Measurements from ENCODE around the gene SMAD6. TPM values are rescaled to one million over a fixed set of nuclear protein-coding genes. Genes with fewer than 3 reads are reported as not detected.

SMAD6 gene
- total and polyA plus RNA-seq, 2 of the 4 experiments (the other 2 are of a cell fraction), result 4.8 to 8.5 TPM

- H3K9ac ChIP-seq (ENCODE audit: low read depth, low read length), result no peak overlapping the region
- H3K4me1 ChIP-seq (ENCODE audit: control insufficient read depth, insufficient read depth, low read length), result peaks cover 36% of the 10 kb centered on the region
- H3K18ac ChIP-seq (ENCODE audit: low read depth, low read length), result peak overlapping the region; percentile 7; the same call in 1 of the 2 replicates
- no TSS peak for BruUV-seq (replicated peaks)
- H4K91ac ChIP-seq (ENCODE audit: insufficient read depth, low read depth, low read length), result 0 out of 2 replicates have a peak overlapping the region, but pooled peaks have one; percentile 20
- 0 out of 2 replicates have a peak overlapping the region, but pooled peaks have one; percentile 6 for H4K5ac ChIP-seq (ENCODE audit: low read depth, low read length)
- peaks cover 17% of the 10 kb centered on the region for H3K36me3 ChIP-seq (ENCODE audit: control insufficient read depth, insufficient read depth, low read length)
- no peak overlapping the region for H3K56ac ChIP-seq (ENCODE audit: extremely low read depth, insufficient read depth, low read length)
- H3K23ac ChIP-seq (ENCODE audit: low read depth, low read length), result peak overlapping the region; percentile 81; the same call in 1 of the 2 replicates
- TF ChIP-seq SMC3 (IDR thresholded peaks at IDR 0.05; ENCODE audit: low read depth, low read length) (no peak), RAD21 (IDR thresholded peaks at IDR 0.05; ENCODE audit: low read length) (no peak), MAFK (IDR thresholded peaks at IDR 0.05; ENCODE audit: low read depth, low read length) (no peak), CTCF (conservative IDR thresholded peaks at IDR 0.05; ENCODE audit: low read depth, low read length) (no peak), MAZ (IDR thresholded peaks at IDR 0.05; ENCODE audit: borderline replicate concordance, low read depth, low read length) (no peak), ELK1 (IDR thresholded peaks at IDR 0.05; ENCODE audit: borderline replicate concordance, low read depth, low read length) (no peak), MXI1 (IDR thresholded peaks at IDR 0.05; ENCODE audit: borderline replicate concordance, low read depth, low read length) (no peak), USF2 (IDR thresholded peaks at IDR 0.05; ENCODE audit: low read depth, low read length) (no peak), RFX5 (IDR thresholded peaks at IDR 0.05; ENCODE audit: low read depth, low read length) (no peak), BHLHE40 (IDR thresholded peaks at IDR 0.05; ENCODE audit: low read depth, low read length) (no peak), CEBPB (IDR thresholded peaks at IDR 0.05; ENCODE audit: low read depth, low read length) (no peak), FOS (IDR thresholded peaks at IDR 0.05; ENCODE audit: low read depth, low read length) (no peak), RCOR1 (IDR thresholded peaks at IDR 0.05; ENCODE audit: insufficient replicate concordance, low read length) (no peak), CHD1 (IDR thresholded peaks at IDR 0.05; ENCODE audit: low read depth, low read length) (no peak), POLR2A (IDR thresholded peaks at IDR 0.05; ENCODE audit: low read depth, low read length) (no peak), NFE2L2 (IDR thresholded peaks at IDR 0.05; ENCODE audit: low read depth, low read length) (no peak)
- 0% methylated on average over 1 of the region's 2 CpGs; no CpG with 5 or more reads in 1 of the 2 experiments for WGBS, 2 experiments (ENCODE audit: extremely low coverage in 2 of 2, insufficient read length in 1 of 2)
- H4K8ac ChIP-seq (ENCODE audit: low read depth in 2 of 2, low read length in 2 of 2), result peak overlapping the region in 1 of 2 experiments; percentile 29; a peak in 1 of 4 replicates
- no peaks in the 10 kb centered on the region for H3K9me3 ChIP-seq (ENCODE audit: control insufficient read depth, insufficient read depth, low read length)
- peak overlapping the region; percentile 63; the same call in 1 of the 2 replicates for H3K4ac ChIP-seq (ENCODE audit: low read depth, low read length)
- H2BK15ac ChIP-seq (ENCODE audit: low read depth, low read length), result no peak overlapping the region
- DNase-seq, result no peak
- H2BK20ac ChIP-seq (ENCODE audit: low read depth, low read length), result no peak overlapping the region; the same call in 1 of the 2 replicates
- intact Hi-C loops (cut with micrococcal nuclease) (no loop called here), dilution Hi-C loops (cut with HindIII; ENCODE audit: low sequenced_read_pairs, unreplicated experiment) (no loop called here), in situ Hi-C loops (cut with MboI; ENCODE audit: low sequenced_read_pairs) (loop anchor here (25.0 kb wide), 1 partner anchor 126 kb away; no protein-coding TSS in a partner anchor)
- H3K27ac ChIP-seq (ENCODE audit: insufficient read depth, low read length), result no peak overlapping the region
- no peak overlapping the region for H2AK9ac ChIP-seq (replicated peaks; ENCODE audit: low read depth, low read length, poor library complexity)
- no peak for ATAC-seq (ENCODE audit: low read depth)
- H3K9me1 ChIP-seq (ENCODE audit: insufficient read depth, low read length), result peaks cover 39% of the 10 kb centered on the region
- peaks cover 15% of the 10 kb centered on the region for H4K20me1 ChIP-seq (ENCODE audit: insufficient read depth, low read length)
- H2BK5ac ChIP-seq (ENCODE audit: low read depth, low read length, poor library complexity, severe bottlenecking), result no peak overlapping the region
- no peak overlapping the region; the same call in 1 of the 2 replicates for H2BK120ac ChIP-seq (ENCODE audit: low read depth, low read length)
- H3K79me1 ChIP-seq (ENCODE audit: low read depth in 1 of 2, low read length in 2 of 2), result peaks cover 25 to 86% of the 10 kb centered on the region in 2 experiments; a peak in 3 of 4 replicates
- H3K4me3 ChIP-seq (ENCODE audit: insufficient read depth, low read depth, low read length), result no peak overlapping the region
- CTCF ChIA-PET, result interaction anchor here (1.3 kb wide), 1 partner anchor 9 kb away, joined by 3 read pairs; no protein-coding TSS in a partner anchor
- H3K27me3 ChIP-seq (ENCODE audit: control insufficient read depth, insufficient read depth, low read length), result no peaks in the 10 kb centered on the region
- H3K4me2 ChIP-seq (ENCODE audit: low read depth, low read length), result peak overlapping the region; percentile 41; the same call in 1 of the 2 replicates
- peak overlapping the region; percentile 34 for H2AFZ ChIP-seq (replicated peaks; ENCODE audit: low read length, poor library complexity)
- POLR2A ChIA-PET (ENCODE audit: unreplicated experiment), result no interaction called here
- H2AK5ac ChIP-seq (ENCODE audit: low read depth, low read length), result peak overlapping the region; percentile 17; the same call in 1 of the 2 replicates
- peak overlapping the region; percentile 65 for H3K14ac ChIP-seq (replicated peaks; ENCODE audit: low read depth, low read length)
Measured at GRCh38 chr15:66711260-66711659, 9.2 kb downstream of the SMAD6 start.

Data from IMR-90 (cell line).